ENCODE results near the gene PPME1.

DNA sequence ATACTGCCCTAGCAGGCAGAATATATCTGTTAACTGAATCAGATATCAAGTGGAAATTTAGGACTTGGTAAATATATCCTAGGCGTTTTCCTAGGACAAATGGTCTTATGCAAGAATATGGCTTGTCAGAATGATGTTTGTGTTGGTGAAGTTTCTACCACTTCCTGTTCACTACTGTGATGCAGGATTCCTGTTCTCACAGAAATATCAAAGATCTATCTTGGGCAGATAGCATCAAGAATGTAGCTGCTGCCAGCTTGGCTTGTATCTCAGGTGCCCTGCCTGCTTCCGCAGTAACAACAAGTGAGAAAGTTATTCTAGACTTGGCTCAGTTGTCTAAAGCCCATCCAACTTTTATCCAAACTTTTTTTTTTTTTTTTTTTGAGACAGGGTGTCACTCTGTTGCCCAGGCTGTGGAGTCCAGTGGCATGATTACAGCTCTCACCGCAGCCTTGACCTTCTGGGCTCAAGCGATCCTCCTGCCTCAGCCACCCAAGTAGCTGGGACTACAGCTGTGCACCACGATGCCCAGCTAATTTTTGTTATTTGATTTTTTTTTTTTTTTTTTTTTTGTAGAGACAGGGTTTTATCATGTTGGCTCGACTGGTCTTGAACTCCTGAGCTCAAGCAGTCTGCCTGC lies 61.3 kb downstream of the PPME1 start:
- TF ChIP-seq, protein P1, sequence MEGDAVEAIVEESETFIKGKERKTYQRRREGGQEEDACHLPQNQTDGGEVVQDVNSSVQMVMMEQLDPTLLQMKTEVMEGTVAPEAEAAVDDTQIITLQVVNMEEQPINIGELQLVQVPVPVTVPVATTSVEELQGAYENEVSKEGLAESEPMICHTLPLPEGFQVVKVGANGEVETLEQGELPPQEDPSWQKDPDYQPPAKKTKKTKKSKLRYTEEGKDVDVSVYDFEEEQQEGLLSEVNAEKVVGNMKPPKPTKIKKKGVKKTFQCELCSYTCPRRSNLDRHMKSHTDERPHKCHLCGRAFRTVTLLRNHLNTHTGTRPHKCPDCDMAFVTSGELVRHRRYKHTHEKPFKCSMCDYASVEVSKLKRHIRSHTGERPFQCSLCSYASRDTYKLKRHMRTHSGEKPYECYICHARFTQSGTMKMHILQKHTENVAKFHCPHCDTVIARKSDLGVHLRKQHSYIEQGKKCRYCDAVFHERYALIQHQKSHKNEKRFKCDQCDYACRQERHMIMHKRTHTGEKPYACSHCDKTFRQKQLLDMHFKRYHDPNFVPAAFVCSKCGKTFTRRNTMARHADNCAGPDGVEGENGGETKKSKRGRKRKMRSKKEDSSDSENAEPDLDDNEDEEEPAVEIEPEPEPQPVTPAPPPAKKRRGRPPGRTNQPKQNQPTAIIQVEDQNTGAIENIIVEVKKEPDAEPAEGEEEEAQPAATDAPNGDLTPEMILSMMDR (IDR thresholded peaks at IDR 0.05; ENCODE audit: low read depth, low read length, poor library complexity, severe bottlenecking) = no peak
- no peak for TF ChIP-seq EZH2phosphoT487 (IDR thresholded peaks at IDR 0.05; ENCODE audit: borderline replicate concordance, low read length)
